AG04450 (cell line): ENCODE results near the gene IQSEC2. TPM values are rescaled to one million over a fixed set of nuclear protein-coding genes. Genes with fewer than 3 reads are reported as not detected.

ENCODE experiments used
- CTCF ChIA-PET: fragments of 300-600, 350-600 bp; formaldehyde crosslinking; extraction: SDS; loops from one replicate; lab custom pipeline; 2022; ENCODE audit warnings: antibody characterized with exemption, inconsistent platforms; lab: Charles Lee
- POLR2A ChIA-PET: fragments of 350-600 bp; formaldehyde crosslinking; extraction: SDS; loops from one replicate; lab custom pipeline; 2021; ENCODE audit warnings: antibody characterized with exemption, inconsistent platforms; lab: Yijun Ruan, JAX
- DNase-seq: peaks from one replicate; pipeline ENCODE4 v3.0.0-alpha.2; 2011; ENCODE audit warnings: low read depth, low spot score
- H3K27ac ChIP-seq: one replicate; pipeline ENCODE4 v1.5.1; 2012; ENCODE audit warnings: low read depth, low read length, control low read depth
- H3K27me3 ChIP-seq: one replicate; pipeline ENCODE4 v1.6.0; 2012; ENCODE audit warnings: low read length; ENCODE audit not compliant: control insufficient read depth, insufficient read depth
- H3K4me3 ChIP-seq: 2 replicates; pipeline ENCODE4 v1.5.1; 2011; ENCODE audit warnings: mild to moderate bottlenecking, low read depth, low read length, control low read depth
- H3K9me3 ChIP-seq: 2 replicates; pipeline ENCODE4 v1.5.1; 2012; ENCODE audit warnings: low read length; ENCODE audit not compliant: control insufficient read depth, insufficient read depth
- polyA plus RNA-seq: library from polyadenylated mRNA; depleted of rRNA; stranded (reverse); fragments of >200 nt; gene quantifications from 2 replicates; pipeline ENCODE4 v1.2.3, GENCODE V29; 2011
- TF ChIP-seq, protein P1 (sequence below): IDR thresholded peaks from 2 replicates; pipeline ENCODE4 v1.5.1; 2011; ENCODE audit warnings: low read depth, low read length, control low read depth, inconsistent platforms

IQSEC2 gene
- polyA plus RNA-seq, 1 experiment: 9.1 TPM

DNA sequence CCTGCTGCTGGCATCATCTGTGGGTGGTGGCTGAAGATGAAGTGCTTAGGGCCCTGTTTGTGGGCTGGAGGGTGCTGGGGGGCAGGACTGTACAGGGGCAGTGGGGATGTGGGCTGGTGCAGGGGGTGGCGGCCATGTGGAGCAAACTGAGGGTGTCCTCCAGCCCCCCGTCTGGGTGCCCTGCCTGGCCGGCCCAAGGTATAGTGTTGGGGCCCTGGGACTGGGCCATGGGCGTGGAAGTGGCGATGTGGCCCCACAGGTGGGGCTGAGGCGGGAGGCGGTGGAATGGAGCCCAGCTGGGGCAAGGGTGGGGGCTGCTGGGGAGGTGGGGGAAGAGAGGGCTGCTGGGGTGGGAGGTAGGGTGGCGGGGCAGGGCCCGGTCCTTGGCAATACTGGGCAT, 46.9 kb downstream of the IQSEC2 start:
- TF ChIP-seq, protein P1, sequence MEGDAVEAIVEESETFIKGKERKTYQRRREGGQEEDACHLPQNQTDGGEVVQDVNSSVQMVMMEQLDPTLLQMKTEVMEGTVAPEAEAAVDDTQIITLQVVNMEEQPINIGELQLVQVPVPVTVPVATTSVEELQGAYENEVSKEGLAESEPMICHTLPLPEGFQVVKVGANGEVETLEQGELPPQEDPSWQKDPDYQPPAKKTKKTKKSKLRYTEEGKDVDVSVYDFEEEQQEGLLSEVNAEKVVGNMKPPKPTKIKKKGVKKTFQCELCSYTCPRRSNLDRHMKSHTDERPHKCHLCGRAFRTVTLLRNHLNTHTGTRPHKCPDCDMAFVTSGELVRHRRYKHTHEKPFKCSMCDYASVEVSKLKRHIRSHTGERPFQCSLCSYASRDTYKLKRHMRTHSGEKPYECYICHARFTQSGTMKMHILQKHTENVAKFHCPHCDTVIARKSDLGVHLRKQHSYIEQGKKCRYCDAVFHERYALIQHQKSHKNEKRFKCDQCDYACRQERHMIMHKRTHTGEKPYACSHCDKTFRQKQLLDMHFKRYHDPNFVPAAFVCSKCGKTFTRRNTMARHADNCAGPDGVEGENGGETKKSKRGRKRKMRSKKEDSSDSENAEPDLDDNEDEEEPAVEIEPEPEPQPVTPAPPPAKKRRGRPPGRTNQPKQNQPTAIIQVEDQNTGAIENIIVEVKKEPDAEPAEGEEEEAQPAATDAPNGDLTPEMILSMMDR: no peak
- ChIA-PET POLR2A (no interaction called here), CTCF (interaction anchor here (1.4 kb wide), 1 partner anchor 50 kb away, joined by 3 read pairs; no protein-coding TSS in a partner anchor)
- no peak for DNase-seq
- no peak overlapping the region for H3K27ac ChIP-seq
- no peaks in the 10 kb centered on the region for H3K9me3 ChIP-seq
- no peaks in the 10 kb centered on the region for H3K27me3 ChIP-seq
- H3K4me3 ChIP-seq: no peak overlapping the region

DNA sequence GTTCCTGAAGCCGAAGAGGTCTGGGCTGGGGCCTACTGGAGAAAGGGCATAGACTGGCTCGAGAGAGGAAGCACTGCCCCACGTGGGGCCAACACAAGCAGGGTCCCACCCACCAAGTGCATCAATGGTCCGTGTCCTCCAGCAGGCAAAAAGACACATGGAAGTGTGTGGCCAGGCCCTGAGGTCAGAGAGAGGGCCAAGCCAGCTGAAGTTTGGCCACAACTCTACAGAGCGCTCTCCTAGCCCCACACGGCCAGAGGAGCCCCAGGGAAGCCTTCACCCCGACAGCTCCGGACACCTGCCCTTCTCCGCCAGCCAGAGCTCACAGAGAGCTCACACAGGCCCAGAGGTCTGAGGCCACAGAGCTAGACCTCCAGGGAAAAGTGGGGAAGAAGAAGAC, 47.8 kb downstream of the IQSEC2 start:
- Histone ChIP-seq H3K9me3 (no peaks in the 10 kb centered on the region), H3K4me3 (no peak overlapping the region), H3K27me3 (no peaks in the 10 kb centered on the region), H3K27ac (no peak overlapping the region)
- ChIA-PET CTCF (no interaction called here), POLR2A (no interaction called here)
- DNase-seq: no peak
- TF ChIP-seq, protein P1: no peak

DNA sequence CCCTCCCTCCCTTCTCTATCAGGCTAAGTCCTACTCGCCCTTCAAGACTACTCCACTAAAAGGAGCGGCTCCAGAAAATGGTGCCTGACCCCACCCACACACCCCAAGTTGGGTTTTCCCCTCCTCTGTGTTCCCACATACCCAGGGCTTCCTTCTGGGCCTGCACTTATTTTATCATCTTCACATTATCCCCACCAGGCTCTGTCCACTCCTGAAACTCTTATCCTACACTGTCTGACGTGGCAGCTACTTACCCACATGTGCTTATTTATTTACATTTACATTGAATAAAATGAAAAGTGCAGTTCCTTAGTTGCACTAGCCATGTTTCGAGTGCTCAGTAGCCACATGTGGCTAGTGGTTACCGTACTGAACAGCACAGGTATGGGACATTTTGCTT, 51.3 kb downstream of the IQSEC2 start:
- POLR2A ChIA-PET: no interaction called here
- DNase-seq: no peak
- Histone ChIP-seq H3K9me3 (no peaks in the 10 kb centered on the region), H3K4me3 (no peak overlapping the region), H3K27me3 (no peaks in the 10 kb centered on the region), H3K27ac (no peak overlapping the region)
- TF ChIP-seq, protein P1: no peak
- CTCF ChIA-PET: no interaction called here

DNA sequence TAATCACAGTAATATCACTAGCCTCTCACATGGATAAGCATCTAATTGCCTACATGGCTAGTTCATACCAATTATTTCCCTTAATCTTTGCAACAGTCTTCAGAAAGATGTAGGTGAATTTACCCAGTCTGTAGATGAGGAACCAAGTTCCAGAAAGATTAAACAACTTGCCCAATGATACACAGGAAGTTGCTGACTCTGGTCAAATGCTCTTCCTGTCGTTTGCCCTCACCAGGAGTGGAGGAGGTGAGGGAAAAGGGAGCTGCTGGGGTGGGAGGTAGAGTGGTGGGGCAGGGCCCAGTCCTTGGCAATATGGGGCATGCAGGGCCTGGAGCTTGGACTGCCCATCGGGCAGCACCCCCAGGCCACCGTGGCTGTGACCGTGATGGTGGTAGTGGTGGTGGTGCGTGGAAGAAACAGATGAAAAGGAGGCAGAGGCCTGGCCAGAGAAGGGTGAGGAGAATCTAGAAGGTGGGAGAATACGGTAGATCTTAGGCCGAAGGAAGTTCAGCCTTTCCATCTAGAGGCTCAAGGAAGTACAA, 54.1 kb downstream of the IQSEC2 start:
- ChIA-PET CTCF (interaction anchor here (0.9 kb wide), 1 partner anchor 57 kb away, joined by 3 read pairs; no protein-coding TSS in a partner anchor), POLR2A (no interaction called here)
- Histone ChIP-seq H3K27ac (no peak overlapping the region), H3K9me3 (no peaks in the 10 kb centered on the region; the same call in 1 of the 2 replicates), H3K4me3 (no peak overlapping the region), H3K27me3 (no peaks in the 10 kb centered on the region)
- TF ChIP-seq, protein P1: no peak
- DNase-seq: no peak

DNA sequence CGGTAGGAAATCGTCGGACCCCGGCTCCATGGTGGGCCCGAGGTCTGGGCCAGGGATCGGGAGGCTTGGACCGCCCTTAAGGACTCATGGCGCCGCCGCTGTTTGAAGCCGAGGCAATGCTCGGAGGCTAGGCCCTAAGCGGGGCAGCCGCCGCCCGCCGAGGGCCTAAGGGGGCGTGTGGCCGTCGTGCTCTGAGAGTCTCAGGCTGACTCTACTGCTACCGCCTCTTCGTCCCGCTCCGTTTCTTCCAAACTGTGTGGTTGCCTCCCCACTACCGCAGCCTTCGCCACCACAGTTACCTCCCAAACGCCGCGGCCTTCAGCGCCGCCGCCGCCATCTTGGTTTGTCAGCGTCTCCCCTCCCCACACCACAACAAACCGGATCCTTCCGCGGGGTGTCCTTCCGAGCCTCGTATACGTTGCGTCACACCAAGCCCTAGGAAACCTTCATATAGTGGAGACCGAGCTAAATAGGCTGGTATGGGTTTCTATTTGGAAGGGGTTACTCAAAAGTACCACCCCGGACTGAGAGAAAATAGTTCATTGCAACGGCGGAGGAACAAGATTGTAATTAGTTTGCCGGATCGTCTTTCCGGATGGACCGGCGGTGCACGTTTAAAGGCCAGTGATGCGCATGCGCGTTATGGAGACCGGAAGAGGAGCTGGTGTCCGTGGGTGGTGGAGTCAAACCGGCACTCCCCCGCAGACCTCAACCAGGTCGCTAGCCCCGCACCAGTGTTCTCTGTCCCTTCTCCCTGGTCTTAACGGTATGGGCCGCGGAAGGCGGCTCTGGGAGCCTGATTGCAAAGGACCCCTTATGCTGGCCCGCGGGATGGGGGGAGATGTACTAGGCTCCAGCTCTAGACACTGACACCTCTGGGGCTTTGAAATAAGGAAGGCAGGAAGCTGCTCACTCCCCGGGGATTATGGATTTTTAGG, 56.3 kb downstream of the IQSEC2 start, which contains the start of gene KDM5C:
KDM5C (minus strand) TSS at position 348 of the 938 bp plus-strand sequence; CDS start at position 30, 318 bp downstream.
- CTCF ChIA-PET: interaction anchor here (2.0 kb wide), 1 partner anchor 107 kb away, joined by 4 read pairs; no protein-coding TSS in a partner anchor

More for the DNA sequence above, 56.3 kb downstream of the IQSEC2 start, which contains the start of gene KDM5C:
- POLR2A ChIA-PET: interaction anchor here (0.5 to 1.0 kb wide), 6 partner anchors 15 to 198 kb away, joined by 3 to 4 read pairs (median 4); partner anchors contain the start of genes RIBC1, SMC1A and TSPYL2
- DNase-seq: peak; percentile 67
- TF ChIP-seq, protein P1: no peak
- Histone ChIP-seq H3K27me3 (no peaks in the 10 kb centered on the region), H3K4me3 (peak within 1 kb of the TSS; percentile 76), H3K9me3 (no peaks in the 10 kb centered on the region; the same call in 1 of the 2 replicates), H3K27ac (peak within 1 kb of the TSS; percentile 65)
